ENCODE measurements around the gene CAMSAP3. TPM values are rescaled to one million over a fixed set of nuclear protein-coding genes. Genes with fewer than 3 reads are reported as not detected.

CAMSAP3 gene
- polyA plus RNA-seq, 1 of the 3 experiments (the other 2 are of a cell fraction): 0.08 TPM

DNA sequence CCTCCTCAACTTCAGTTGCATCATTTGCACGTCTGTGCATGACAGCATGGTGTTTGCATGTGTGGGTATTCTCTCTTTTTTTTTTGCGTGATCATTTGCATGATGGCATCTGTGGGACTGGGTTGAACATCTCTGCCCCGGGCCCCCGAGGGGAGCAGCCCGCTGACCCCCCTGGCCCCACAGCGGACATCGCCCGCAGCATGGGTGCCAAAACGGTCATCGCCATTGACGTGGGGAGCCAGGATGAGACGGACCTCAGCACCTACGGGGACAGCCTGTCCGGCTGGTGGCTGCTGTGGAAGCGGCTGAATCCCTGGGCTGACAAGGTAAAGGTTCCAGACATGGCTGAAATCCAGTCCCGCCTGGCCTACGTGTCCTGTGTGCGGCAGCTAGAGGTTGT is 37.0 kb upstream of the CAMSAP3 start:
- Histone ChIP-seq H2AFZ (ENCODE audit: low read depth) (no peak overlapping the region), H3K9ac (no peak overlapping the region), H3K4me3 (ENCODE audit: low read depth in 2 of 2, low read length in 1 of 2) (no peak overlapping the region), H3K79me2 (ENCODE audit: insufficient read depth) (no peaks in the 10 kb centered on the region), H3K9me3 (no peaks in the 10 kb centered on the region), H4K20me1 (ENCODE audit: insufficient read depth) (0 out of 2 replicates have a peak, but pooled peaks cover 3% of the 10 kb centered on the region), H3K27me3 (ENCODE audit: insufficient read depth) (no peaks in the 10 kb centered on the region), H3K36me3 (replicated peaks in 1 of 2; ENCODE audit: control insufficient read depth in 1 of 2, insufficient read depth in 2 of 2, low read length in 1 of 2) (peaks cover 37 to 45% of the 10 kb centered on the region in 2 experiments), H3K4me2 (no peak overlapping the region), H3K4me1 (ENCODE audit: control insufficient read depth in 1 of 2, insufficient read depth in 2 of 2, low read depth in 1 of 2, low read length in 1 of 2) (no peaks in the 10 kb centered on the region), H3K9me2 (no peaks in the 10 kb centered on the region), H3K27ac (ENCODE audit: low read depth in 2 of 2, low read length in 1 of 2) (no peak overlapping the region), H3F3A (replicated peaks; ENCODE audit: insufficient read depth) (no peaks in the 10 kb centered on the region)
- WGBS (ENCODE audit: low lambda C conversion rate): 95% methylated on average over 18 of the region's 18 CpGs
- CTCF ChIA-PET: interaction anchor here (1.3 to 4.1 kb wide), 2 partner anchors 10 to 241 kb away, joined by 4 to 28 read pairs; no protein-coding TSS in a partner anchor
- DNase-seq: no peak
- TF ChIP-seq JUND (IDR thresholded peaks at IDR 0.05) (no peak), POLR2AphosphoS5 (IDR thresholded peaks at IDR 0.05; ENCODE audit: low read depth, low read length) (no peak), RXRA (IDR thresholded peaks at IDR 0.05; ENCODE audit: borderline replicate concordance, low read depth) (no peak), GATA2 (CRISPR knock-in tag; IDR thresholded peaks at IDR 0.05) (no peak), RCOR1 (IDR thresholded peaks at IDR 0.05; ENCODE audit: low read length) (no peak), FOSL2 (IDR thresholded peaks at IDR 0.05; ENCODE audit: borderline replicate concordance, low read depth) (no peak), ELF1 (IDR thresholded peaks at IDR 0.05) (no peak), MEF2A (IDR thresholded peaks at IDR 0.05; ENCODE audit: borderline replicate concordance, low read depth) (no peak), TAF1 (IDR thresholded peaks at IDR 0.05; ENCODE audit: borderline replicate concordance, low read depth, low read length) (no peak), RAD21 (IDR thresholded peaks at IDR 0.05; ENCODE audit: low read length) (no peak), SIN3A (IDR thresholded peaks at IDR 0.05; ENCODE audit: borderline replicate concordance, low read depth, low read length) (no peak), EP300 (IDR thresholded peaks at IDR 0.05; ENCODE audit: borderline replicate concordance in 1 of 2, low read depth in 1 of 2, low read length in 1 of 2) (no peak), NFIC (IDR thresholded peaks at IDR 0.05; ENCODE audit: borderline replicate concordance) (no peak), MXI1 (IDR thresholded peaks at IDR 0.05; ENCODE audit: low read depth, low read length) (no peak), FOXJ3 (CRISPR knock-in tag; IDR thresholded peaks at IDR 0.05) (no peak)
- TF ChIP-seq, protein P1, sequence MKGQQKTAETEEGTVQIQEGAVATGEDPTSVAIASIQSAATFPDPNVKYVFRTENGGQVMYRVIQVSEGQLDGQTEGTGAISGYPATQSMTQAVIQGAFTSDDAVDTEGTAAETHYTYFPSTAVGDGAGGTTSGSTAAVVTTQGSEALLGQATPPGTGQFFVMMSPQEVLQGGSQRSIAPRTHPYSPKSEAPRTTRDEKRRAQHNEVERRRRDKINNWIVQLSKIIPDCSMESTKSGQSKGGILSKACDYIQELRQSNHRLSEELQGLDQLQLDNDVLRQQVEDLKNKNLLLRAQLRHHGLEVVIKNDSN (IDR thresholded peaks at IDR 0.05; ENCODE audit: borderline replicate concordance, low read depth): no peak
- TF ChIP-seq, protein P2, sequence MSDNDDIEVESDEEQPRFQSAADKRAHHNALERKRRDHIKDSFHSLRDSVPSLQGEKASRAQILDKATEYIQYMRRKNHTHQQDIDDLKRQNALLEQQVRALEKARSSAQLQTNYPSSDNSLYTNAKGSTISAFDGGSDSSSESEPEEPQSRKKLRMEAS (IDR thresholded peaks at IDR 0.05; ENCODE audit: low read depth): no peak
- TF ChIP-seq, protein P3, sequence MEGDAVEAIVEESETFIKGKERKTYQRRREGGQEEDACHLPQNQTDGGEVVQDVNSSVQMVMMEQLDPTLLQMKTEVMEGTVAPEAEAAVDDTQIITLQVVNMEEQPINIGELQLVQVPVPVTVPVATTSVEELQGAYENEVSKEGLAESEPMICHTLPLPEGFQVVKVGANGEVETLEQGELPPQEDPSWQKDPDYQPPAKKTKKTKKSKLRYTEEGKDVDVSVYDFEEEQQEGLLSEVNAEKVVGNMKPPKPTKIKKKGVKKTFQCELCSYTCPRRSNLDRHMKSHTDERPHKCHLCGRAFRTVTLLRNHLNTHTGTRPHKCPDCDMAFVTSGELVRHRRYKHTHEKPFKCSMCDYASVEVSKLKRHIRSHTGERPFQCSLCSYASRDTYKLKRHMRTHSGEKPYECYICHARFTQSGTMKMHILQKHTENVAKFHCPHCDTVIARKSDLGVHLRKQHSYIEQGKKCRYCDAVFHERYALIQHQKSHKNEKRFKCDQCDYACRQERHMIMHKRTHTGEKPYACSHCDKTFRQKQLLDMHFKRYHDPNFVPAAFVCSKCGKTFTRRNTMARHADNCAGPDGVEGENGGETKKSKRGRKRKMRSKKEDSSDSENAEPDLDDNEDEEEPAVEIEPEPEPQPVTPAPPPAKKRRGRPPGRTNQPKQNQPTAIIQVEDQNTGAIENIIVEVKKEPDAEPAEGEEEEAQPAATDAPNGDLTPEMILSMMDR (IDR thresholded peaks at IDR 0.05): no peak
- TF ChIP-seq, protein P4, sequence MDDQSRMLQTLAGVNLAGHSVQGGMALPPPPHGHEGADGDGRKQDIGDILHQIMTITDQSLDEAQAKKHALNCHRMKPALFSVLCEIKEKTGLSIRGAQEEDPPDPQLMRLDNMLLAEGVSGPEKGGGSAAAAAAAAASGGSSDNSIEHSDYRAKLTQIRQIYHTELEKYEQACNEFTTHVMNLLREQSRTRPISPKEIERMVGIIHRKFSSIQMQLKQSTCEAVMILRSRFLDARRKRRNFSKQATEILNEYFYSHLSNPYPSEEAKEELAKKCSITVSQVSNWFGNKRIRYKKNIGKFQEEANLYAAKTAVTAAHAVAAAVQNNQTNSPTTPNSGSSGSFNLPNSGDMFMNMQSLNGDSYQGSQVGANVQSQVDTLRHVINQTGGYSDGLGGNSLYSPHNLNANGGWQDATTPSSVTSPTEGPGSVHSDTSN (IDR thresholded peaks at IDR 0.05): no peak
- TF ChIP-seq, protein P5, sequence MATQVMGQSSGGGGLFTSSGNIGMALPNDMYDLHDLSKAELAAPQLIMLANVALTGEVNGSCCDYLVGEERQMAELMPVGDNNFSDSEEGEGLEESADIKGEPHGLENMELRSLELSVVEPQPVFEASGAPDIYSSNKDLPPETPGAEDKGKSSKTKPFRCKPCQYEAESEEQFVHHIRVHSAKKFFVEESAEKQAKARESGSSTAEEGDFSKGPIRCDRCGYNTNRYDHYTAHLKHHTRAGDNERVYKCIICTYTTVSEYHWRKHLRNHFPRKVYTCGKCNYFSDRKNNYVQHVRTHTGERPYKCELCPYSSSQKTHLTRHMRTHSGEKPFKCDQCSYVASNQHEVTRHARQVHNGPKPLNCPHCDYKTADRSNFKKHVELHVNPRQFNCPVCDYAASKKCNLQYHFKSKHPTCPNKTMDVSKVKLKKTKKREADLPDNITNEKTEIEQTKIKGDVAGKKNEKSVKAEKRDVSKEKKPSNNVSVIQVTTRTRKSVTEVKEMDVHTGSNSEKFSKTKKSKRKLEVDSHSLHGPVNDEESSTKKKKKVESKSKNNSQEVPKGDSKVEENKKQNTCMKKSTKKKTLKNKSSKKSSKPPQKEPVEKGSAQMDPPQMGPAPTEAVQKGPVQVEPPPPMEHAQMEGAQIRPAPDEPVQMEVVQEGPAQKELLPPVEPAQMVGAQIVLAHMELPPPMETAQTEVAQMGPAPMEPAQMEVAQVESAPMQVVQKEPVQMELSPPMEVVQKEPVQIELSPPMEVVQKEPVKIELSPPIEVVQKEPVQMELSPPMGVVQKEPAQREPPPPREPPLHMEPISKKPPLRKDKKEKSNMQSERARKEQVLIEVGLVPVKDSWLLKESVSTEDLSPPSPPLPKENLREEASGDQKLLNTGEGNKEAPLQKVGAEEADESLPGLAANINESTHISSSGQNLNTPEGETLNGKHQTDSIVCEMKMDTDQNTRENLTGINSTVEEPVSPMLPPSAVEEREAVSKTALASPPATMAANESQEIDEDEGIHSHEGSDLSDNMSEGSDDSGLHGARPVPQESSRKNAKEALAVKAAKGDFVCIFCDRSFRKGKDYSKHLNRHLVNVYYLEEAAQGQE (IDR thresholded peaks at IDR 0.05; ENCODE audit: low read depth, low read length): no peak
- POLR2A ChIA-PET: no interaction called here

All from SK-N-SH (cell line).